ENCODE results near the gene POU5F1. TPM values are rescaled to one million over a fixed set of nuclear protein-coding genes. Genes with fewer than 3 reads are reported as not detected.

POU5F1 gene
- total RNA-seq: 0.29 TPM in 1 of 2 replicates, not detected in the other

DNA sequence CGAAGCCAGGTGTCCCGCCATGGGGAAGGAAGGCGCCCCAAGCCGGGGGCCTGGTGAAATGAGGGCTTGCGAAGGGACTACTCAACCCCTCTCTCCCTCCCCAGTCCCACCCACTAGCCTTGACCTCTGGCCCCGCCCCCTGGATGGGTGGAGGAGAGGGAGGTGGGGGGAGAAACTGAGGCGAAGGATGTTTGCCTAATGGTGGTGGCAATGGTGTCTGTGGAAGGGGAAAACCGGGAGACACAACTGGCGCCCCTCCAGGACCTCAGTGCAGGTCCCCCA, at the start of gene POU5F1:
TSS of gene POU5F1 (minus strand) at position 83 of the 282 bp plus-strand sequence. CDS start at position 21, 62 bp downstream.

GRCh38 chr6:31158140-31158862, 12.2 kb downstream of the POU5F1 start, which contains the start of gene TCF19:
Gene TCF19, plus strand, starts transcription at chr6:31158589. Its CDS starts 881 bp downstream, at chr6:31159470.

DNA sequence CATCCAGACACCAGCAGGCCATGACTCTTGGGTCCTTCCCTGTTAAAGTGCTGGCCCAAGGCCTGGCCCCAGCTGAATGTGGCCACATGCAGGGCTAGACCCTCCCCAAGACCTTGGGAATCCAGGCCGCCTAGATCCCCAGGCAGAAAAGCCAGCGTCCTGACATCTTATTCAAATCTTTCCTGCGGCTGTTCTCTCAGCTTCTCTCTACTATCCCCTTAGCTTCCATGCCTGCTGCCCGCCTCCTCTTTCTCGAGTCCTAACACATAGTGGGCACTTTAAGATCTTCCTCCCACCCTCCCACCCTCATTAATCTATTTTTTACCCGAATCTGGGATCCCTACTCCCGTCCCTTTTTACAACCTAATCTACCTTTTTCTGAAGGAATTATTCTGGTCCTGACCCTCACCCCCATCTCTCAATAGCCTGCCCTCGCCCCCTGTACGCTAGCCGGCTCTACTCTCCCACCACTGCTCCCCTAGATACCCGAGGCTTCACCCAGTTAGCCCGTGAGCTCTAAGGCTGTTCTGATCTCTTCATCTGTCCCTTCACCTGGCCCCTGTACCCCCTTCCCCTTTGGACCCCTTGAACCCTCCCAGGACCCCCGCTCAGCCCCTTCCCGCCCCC, 12.9 kb downstream of the POU5F1 start, which contains the start of gene CCHCR1:
TSS of gene CCHCR1 (minus strand) at position 290 of the 627 bp plus-strand sequence. CDS start at position 88, 202 bp downstream.

GRCh38 chr6:31138982-31139381, 31.5 kb downstream of the POU5F1 start, which contains the start of gene PSORS1C2:
Gene PSORS1C2, minus strand, starts transcription at chr6:31139066. Its CDS starts 40 bp downstream, at chr6:31139026.

GRCh38 chr6:31120151-31120915, 50.1 kb downstream of the POU5F1 start, which contains the start of gene CDSN:
Gene CDSN, minus strand, starts transcription at chr6:31120446. Its CDS starts 27 bp downstream, at chr6:31120419.

GRCh38 chr6:31114541-31114878, 56.0 kb downstream of the POU5F1 start, which contains the start of gene PSORS1C1:
Gene PSORS1C1, plus strand, starts transcription at chr6:31114800. Its CDS starts 14,833 bp downstream, at chr6:31129633.

Small RNA genes lying within 50 kb of the gene (small RNA-seq; reads per million reads assigned to genes)
- not detected for gene POLR2LP1 (ENCODE audit: low replicate concordance)

Other genes starting within 250 kb of the POU5F1 start
- gene SFTA2, start 238.5 kb downstream of the POU5F1 start, total RNA-seq: not detected in 2 replicates
- not detected in 2 replicates for gene MUCL3, start 229.7 kb downstream of the POU5F1 start, total RNA-seq
- gene MUC21, start 187.0 kb downstream of the POU5F1 start, total RNA-seq: not detected in 2 replicates
- not detected in 2 replicates for gene MUC22, start 160.2 kb downstream of the POU5F1 start, total RNA-seq
- gene C6orf15, start 58.1 kb downstream of the POU5F1 start, total RNA-seq: not detected in 2 replicates
- 1.3 and 2.3 TPM in 2 replicates for gene PSORS1C1, start 55.9 kb downstream of the POU5F1 start, total RNA-seq
- 0.14 TPM in 1 of 2 replicates, not detected in the other for gene CDSN, start 50.2 kb downstream of the POU5F1 start, total RNA-seq
- gene PSORS1C2, start 31.6 kb downstream of the POU5F1 start, total RNA-seq: not detected in 2 replicates
- gene CCHCR1, start 12.9 kb downstream of the POU5F1 start, total RNA-seq: 7.7 and 16.9 TPM in 2 replicates
- gene TCF19, start 12.1 kb downstream of the POU5F1 start, total RNA-seq: 0.66 and 57.8 TPM in 2 replicates
- gene HLA-C, start 101.4 kb upstream of the POU5F1 start, total RNA-seq: 112 and 321 TPM in 2 replicates
- gene HLA-B, start 186.5 kb upstream of the POU5F1 start, total RNA-seq: 354 and 429 TPM in 2 replicates
- 32.2 and 48.0 TPM in 2 replicates for gene MICA, start 232.9 kb upstream of the POU5F1 start, total RNA-seq